WTC11 (cell line): Measurements from ENCODE around the gene ACOX3. TPM values are rescaled to one million over a fixed set of nuclear protein-coding genes. Genes with fewer than 3 reads are reported as not detected.
A peak's percentile ranks its signal among the peaks of the same experiment; 100 is the strongest.

Experiments used
- ATAC-seq: fragments of 200-7000 bp; cut with Tn5 transposase; 2 replicates; pipeline ENCODE4 v1.10.0; 2021; ENCODE audit warnings: mild to moderate bottlenecking, moderate library complexity
- CTCF ChIA-PET: fragments of 300-600 bp; sonication (Branson Sonifier 250); formaldehyde crosslinking; loops from one replicate; lab custom pipeline; 2021; ENCODE audit warnings: antibody characterized with exemption; lab: Charles Lee
- POLR2A ChIA-PET: fragments of 350-600 bp; sonication (Branson Sonifier 250); formaldehyde crosslinking; loops from one replicate; lab custom pipeline; 2021; ENCODE audit warnings: antibody characterized with exemption; lab: Charles Lee
- DNase-seq: peaks from one replicate; pipeline ENCODE4 v3.0.0; 2021; ENCODE audit warnings: low spot score
- H3K27ac Mint-ChIP-seq: 2 replicates; pipeline ENCODE4 v1.8.0; 2021; ENCODE audit warnings: mixed read lengths
- H3K27me3 Mint-ChIP-seq: 2 replicates; pipeline ENCODE4 v1.8.0; 2021; ENCODE audit warnings: low read depth, mild to moderate bottlenecking, moderate library complexity, mixed read lengths
- H3K36me3 Mint-ChIP-seq: 2 replicates; pipeline ENCODE4 v1.8.0; 2021; ENCODE audit warnings: mixed read lengths
- H3K4me1 Mint-ChIP-seq: 2 replicates; pipeline ENCODE4 v1.8.0; 2022; ENCODE audit warnings: mixed read lengths
- H3K4me3 Mint-ChIP-seq: 2 replicates; pipeline ENCODE4 v1.8.0; 2021; ENCODE audit warnings: mild to moderate bottlenecking, moderate library complexity, mixed read lengths
- H3K9me3 Mint-ChIP-seq: 2 replicates; pipeline ENCODE4 v1.8.0; 2021; ENCODE audit warnings: mixed read lengths
- ATF1 ChIP-seq: sonication (generic); formaldehyde crosslinking; IDR thresholded peaks from 2 replicates; pipeline ENCODE4 v1.8.1; 2023; ENCODE audit warnings: mild to moderate bottlenecking, moderate library complexity, missing genetic modification reagents
- CBFB ChIP-seq: sonication (generic); formaldehyde crosslinking; IDR thresholded peaks from 2 replicates; pipeline ENCODE4 v1.8.1; 2022; ENCODE audit warnings: mild to moderate bottlenecking, low read depth, missing genetic modification reagents
- ESRRA ChIP-seq: sonication (generic); formaldehyde crosslinking; IDR thresholded peaks from 2 replicates; pipeline ENCODE4 v1.8.1; 2022; ENCODE audit warnings: mild to moderate bottlenecking, missing genetic modification reagents, borderline replicate concordance
- GRHL2 ChIP-seq: fragments of 250-450 bp; sonication (Bioruptor Pico); IDR thresholded peaks from 2 replicates; pipeline ENCODE4 v1.8.0; 2022; ENCODE audit warnings: mild to moderate bottlenecking, moderate library complexity; ENCODE audit not compliant: insufficient replicate concordance, severe bottlenecking
- NR1H2 ChIP-seq: sonication (generic); formaldehyde crosslinking; IDR thresholded peaks from 2 replicates; pipeline ENCODE4 v1.9.0; 2021; ENCODE audit warnings: mild to moderate bottlenecking, moderate library complexity, missing genetic modification reagents
- RELA ChIP-seq: sonication (generic); formaldehyde crosslinking; IDR thresholded peaks from 2 replicates; pipeline ENCODE4 v1.8.1; 2022; ENCODE audit warnings: missing genetic modification reagents, mild to moderate bottlenecking, borderline replicate concordance
- SP1 ChIP-seq: sonication (generic); formaldehyde crosslinking; conservative IDR thresholded peaks from 2 replicates; pipeline ENCODE4 v1.8.1; 2022; ENCODE audit warnings: missing genetic modification reagents
- TCF7 ChIP-seq: sonication (generic); formaldehyde crosslinking; IDR thresholded peaks from 2 replicates; pipeline ENCODE4 v1.8.0; 2022; ENCODE audit warnings: mild to moderate bottlenecking, low read depth, missing genetic modification reagents, moderate library complexity
- TP53 ChIP-seq: sonication (generic); formaldehyde crosslinking; IDR thresholded peaks from 2 replicates; pipeline ENCODE4 v1.8.1; 2023; ENCODE audit warnings: mild to moderate bottlenecking, missing genetic modification reagents
- ZBTB21 ChIP-seq: sonication (generic); formaldehyde crosslinking; IDR thresholded peaks from 2 replicates; pipeline ENCODE4 v1.8.1; 2023; ENCODE audit warnings: mild to moderate bottlenecking, missing genetic modification reagents, borderline replicate concordance
- ZNF263 ChIP-seq: sonication (generic); formaldehyde crosslinking; IDR thresholded peaks from 2 replicates; pipeline ENCODE4 v1.8.1; 2022; ENCODE audit warnings: low read depth, mild to moderate bottlenecking, moderate library complexity, missing genetic modification reagents
- total RNA-seq: library from RNA; stranded (reverse); gene quantifications from 3 replicates; pipeline ENCODE4 v1.2.3, GENCODE V29; 2021
- TF ChIP-seq, protein P1 (sequence below): sonication (generic); formaldehyde crosslinking; IDR thresholded peaks from 2 replicates; pipeline ENCODE4 v1.8.0; 2023; ENCODE audit warnings: missing genetic modification reagents, mild to moderate bottlenecking, borderline replicate concordance
- TF ChIP-seq, protein P2 (sequence below): sonication (generic); formaldehyde crosslinking; IDR thresholded peaks from 2 replicates; pipeline ENCODE4 v1.8.1; 2022; ENCODE audit warnings: low read depth, missing genetic modification reagents, borderline replicate concordance
- TF ChIP-seq, protein P3 (sequence below): sonication (generic); formaldehyde crosslinking; IDR thresholded peaks from 2 replicates; pipeline ENCODE4 v1.8.1; 2022; ENCODE audit warnings: mild to moderate bottlenecking, missing genetic modification reagents, moderate library complexity, borderline replicate concordance
- TF ChIP-seq, protein P4 (sequence below): sonication (generic); formaldehyde crosslinking; IDR thresholded peaks from 2 replicates; pipeline ENCODE4 v1.8.1; 2022; ENCODE audit warnings: low read depth, mild to moderate bottlenecking, moderate library complexity, missing genetic modification reagents, borderline replicate concordance
- TF ChIP-seq, protein P5 (sequence below): fragments of 200-600 bp; IDR thresholded peaks from 2 replicates; pipeline ENCODE4 v1.8.0; 2022; ENCODE audit warnings: antibody characterized with exemption

The ACOX3 gene
- total RNA-seq, 1 experiment from 2014 or later, result 10.7 TPM

DNA sequence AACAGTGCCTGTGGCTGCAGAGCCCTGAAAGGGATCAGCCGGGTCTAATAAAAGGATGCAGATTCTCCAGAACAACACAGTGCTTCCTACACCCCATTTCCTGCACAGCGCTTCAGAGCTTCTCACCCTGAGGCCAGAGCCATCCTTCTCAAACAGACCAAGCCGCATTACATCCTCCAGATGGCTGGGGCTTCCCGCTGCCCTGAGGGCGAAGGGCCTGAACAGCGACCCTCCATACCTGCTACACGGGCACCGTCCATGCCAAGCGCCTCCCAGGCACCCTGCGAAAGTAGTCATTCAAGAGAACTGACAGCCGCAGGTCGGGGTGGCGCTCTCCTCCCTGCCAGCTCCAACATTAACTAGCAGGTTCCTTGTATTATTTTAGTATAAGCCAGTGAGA lies 36.5 kb downstream of the ACOX3 start:
- DNase-seq (no peak), ATAC-seq (no peak)
- Mint-ChIP-seq H3K36me3 (peaks cover 20% of the 10 kb centered on the region), H3K27me3 (peaks cover 2% of the 10 kb centered on the region; the same call in 1 of the 2 replicates), H3K9me3 (peaks cover 13% of the 10 kb centered on the region), H3K4me1 (peaks cover 4% of the 10 kb centered on the region; the same call in 1 of the 2 replicates), H3K27ac (no peak overlapping the region), H3K4me3 (no peak overlapping the region)
- POLR2A ChIA-PET, result no interaction called here
- TF ChIP-seq ZBTB21 (CRISPR knock-in tag), result no peak
- TF ChIP-seq, protein P1, sequence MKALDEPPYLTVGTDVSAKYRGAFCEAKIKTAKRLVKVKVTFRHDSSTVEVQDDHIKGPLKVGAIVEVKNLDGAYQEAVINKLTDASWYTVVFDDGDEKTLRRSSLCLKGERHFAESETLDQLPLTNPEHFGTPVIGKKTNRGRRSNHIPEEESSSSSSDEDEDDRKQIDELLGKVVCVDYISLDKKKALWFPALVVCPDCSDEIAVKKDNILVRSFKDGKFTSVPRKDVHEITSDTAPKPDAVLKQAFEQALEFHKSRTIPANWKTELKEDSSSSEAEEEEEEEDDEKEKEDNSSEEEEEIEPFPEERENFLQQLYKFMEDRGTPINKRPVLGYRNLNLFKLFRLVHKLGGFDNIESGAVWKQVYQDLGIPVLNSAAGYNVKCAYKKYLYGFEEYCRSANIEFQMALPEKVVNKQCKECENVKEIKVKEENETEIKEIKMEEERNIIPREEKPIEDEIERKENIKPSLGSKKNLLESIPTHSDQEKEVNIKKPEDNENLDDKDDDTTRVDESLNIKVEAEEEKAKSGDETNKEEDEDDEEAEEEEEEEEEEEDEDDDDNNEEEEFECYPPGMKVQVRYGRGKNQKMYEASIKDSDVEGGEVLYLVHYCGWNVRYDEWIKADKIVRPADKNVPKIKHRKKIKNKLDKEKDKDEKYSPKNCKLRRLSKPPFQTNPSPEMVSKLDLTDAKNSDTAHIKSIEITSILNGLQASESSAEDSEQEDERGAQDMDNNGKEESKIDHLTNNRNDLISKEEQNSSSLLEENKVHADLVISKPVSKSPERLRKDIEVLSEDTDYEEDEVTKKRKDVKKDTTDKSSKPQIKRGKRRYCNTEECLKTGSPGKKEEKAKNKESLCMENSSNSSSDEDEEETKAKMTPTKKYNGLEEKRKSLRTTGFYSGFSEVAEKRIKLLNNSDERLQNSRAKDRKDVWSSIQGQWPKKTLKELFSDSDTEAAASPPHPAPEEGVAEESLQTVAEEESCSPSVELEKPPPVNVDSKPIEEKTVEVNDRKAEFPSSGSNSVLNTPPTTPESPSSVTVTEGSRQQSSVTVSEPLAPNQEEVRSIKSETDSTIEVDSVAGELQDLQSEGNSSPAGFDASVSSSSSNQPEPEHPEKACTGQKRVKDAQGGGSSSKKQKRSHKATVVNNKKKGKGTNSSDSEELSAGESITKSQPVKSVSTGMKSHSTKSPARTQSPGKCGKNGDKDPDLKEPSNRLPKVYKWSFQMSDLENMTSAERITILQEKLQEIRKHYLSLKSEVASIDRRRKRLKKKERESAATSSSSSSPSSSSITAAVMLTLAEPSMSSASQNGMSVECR, result no peak
- TF ChIP-seq, protein P2, sequence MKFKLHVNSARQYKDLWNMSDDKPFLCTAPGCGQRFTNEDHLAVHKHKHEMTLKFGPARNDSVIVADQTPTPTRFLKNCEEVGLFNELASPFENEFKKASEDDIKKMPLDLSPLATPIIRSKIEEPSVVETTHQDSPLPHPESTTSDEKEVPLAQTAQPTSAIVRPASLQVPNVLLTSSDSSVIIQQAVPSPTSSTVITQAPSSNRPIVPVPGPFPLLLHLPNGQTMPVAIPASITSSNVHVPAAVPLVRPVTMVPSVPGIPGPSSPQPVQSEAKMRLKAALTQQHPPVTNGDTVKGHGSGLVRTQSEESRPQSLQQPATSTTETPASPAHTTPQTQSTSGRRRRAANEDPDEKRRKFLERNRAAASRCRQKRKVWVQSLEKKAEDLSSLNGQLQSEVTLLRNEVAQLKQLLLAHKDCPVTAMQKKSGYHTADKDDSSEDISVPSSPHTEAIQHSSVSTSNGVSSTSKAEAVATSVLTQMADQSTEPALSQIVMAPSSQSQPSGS, result no peak
- no peak for TF ChIP-seq RELA
- TF ChIP-seq TP53 (CRISPR knock-in tag), result no peak
- TF ChIP-seq ATF1 (CRISPR knock-in tag), result no peak
- no peak for TF ChIP-seq GRHL2
- TF ChIP-seq, protein P3, sequence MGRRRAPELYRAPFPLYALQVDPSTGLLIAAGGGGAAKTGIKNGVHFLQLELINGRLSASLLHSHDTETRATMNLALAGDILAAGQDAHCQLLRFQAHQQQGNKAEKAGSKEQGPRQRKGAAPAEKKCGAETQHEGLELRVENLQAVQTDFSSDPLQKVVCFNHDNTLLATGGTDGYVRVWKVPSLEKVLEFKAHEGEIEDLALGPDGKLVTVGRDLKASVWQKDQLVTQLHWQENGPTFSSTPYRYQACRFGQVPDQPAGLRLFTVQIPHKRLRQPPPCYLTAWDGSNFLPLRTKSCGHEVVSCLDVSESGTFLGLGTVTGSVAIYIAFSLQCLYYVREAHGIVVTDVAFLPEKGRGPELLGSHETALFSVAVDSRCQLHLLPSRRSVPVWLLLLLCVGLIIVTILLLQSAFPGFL (CRISPR knock-in tag), result no peak
- TF ChIP-seq, protein P4, sequence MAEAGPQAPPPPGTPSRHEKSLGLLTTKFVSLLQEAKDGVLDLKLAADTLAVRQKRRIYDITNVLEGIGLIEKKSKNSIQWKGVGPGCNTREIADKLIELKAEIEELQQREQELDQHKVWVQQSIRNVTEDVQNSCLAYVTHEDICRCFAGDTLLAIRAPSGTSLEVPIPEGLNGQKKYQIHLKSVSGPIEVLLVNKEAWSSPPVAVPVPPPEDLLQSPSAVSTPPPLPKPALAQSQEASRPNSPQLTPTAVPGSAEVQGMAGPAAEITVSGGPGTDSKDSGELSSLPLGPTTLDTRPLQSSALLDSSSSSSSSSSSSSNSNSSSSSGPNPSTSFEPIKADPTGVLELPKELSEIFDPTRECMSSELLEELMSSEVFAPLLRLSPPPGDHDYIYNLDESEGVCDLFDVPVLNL (CRISPR knock-in tag), result no peak
- no peak for TF ChIP-seq TCF7 (CRISPR knock-in tag)
- no peak for TF ChIP-seq ESRRA (CRISPR knock-in tag)
- TF ChIP-seq NR1H2 (CRISPR knock-in tag), result no peak
- no peak for TF ChIP-seq ZNF263 (CRISPR knock-in tag)
- no peak for TF ChIP-seq SP1 (CRISPR knock-in tag)
- CTCF ChIA-PET, result interaction anchor here (0.7 to 2.5 kb wide), 6 partner anchors 23 to 166 kb away, joined by 4 to 32 read pairs (median 4); no protein-coding TSS in a partner anchor

DNA sequence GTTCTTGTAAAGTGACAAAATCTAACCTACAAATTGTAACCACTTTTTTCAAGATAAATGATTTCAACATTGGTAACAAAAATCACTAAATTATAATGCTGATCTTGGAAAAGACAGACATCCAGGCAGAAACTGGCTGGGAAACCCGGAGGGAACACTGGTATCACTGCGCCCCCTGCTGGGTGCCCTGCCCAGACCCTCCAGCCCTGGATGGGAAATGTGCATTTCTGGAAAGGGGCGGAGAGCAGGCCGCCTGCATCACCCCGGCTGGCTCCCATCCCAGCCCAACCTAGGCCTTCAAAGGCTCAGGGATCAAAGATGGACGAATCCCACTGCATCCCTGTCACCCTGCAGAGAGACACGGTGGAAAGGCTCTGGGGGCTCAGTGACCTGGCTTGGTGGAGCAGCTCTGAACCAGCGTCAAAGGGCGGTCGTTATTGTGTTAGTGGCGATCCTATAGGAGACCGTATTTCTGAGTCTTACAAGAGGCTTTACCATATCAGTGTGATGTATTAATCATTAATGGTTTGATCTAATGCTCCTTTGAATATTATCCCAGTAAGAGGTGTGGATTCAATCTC lies 37.3 kb downstream of the ACOX3 start:
- Mint-ChIP-seq H3K4me3 (no peak overlapping the region), H3K27me3 (peaks cover 2% of the 10 kb centered on the region; the same call in 1 of the 2 replicates), H3K27ac (peak overlapping the region; percentile 86), H3K36me3 (peaks cover 20% of the 10 kb centered on the region), H3K9me3 (peaks cover 13% of the 10 kb centered on the region), H3K4me1 (peaks cover 4% of the 10 kb centered on the region; the same call in 1 of the 2 replicates)
- TF ChIP-seq, protein P5, sequence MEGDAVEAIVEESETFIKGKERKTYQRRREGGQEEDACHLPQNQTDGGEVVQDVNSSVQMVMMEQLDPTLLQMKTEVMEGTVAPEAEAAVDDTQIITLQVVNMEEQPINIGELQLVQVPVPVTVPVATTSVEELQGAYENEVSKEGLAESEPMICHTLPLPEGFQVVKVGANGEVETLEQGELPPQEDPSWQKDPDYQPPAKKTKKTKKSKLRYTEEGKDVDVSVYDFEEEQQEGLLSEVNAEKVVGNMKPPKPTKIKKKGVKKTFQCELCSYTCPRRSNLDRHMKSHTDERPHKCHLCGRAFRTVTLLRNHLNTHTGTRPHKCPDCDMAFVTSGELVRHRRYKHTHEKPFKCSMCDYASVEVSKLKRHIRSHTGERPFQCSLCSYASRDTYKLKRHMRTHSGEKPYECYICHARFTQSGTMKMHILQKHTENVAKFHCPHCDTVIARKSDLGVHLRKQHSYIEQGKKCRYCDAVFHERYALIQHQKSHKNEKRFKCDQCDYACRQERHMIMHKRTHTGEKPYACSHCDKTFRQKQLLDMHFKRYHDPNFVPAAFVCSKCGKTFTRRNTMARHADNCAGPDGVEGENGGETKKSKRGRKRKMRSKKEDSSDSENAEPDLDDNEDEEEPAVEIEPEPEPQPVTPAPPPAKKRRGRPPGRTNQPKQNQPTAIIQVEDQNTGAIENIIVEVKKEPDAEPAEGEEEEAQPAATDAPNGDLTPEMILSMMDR, result peak; percentile 68; the same call in 1 of the 2 replicates
- TF ChIP-seq CBFB (CRISPR knock-in tag), result no peak
- DNase-seq (peak; percentile 88), ATAC-seq (peak; percentile 93)
- ChIA-PET CTCF (interaction anchor here (0.8 to 2.7 kb wide), 20 partner anchors 8 to 227 kb away, joined by 3 to 59 read pairs (median 6); partner anchors contain the start of gene HTRA3), POLR2A (no interaction called here)
